GM04504 (cell line): ENCODE data around the gene PKD1L1.
"Not testable (repeated sequence)": the region's sequence is repeated elsewhere in the genome, so short reads cannot be mapped to it uniquely, and the experiment has no call there.

Experiments
- DNase-seq: peaks from one replicate; pipeline ENCODE4 v3.0.0-alpha.2; 2012; ENCODE audit warnings: low read depth

The PKD1L1 gene

DNA sequence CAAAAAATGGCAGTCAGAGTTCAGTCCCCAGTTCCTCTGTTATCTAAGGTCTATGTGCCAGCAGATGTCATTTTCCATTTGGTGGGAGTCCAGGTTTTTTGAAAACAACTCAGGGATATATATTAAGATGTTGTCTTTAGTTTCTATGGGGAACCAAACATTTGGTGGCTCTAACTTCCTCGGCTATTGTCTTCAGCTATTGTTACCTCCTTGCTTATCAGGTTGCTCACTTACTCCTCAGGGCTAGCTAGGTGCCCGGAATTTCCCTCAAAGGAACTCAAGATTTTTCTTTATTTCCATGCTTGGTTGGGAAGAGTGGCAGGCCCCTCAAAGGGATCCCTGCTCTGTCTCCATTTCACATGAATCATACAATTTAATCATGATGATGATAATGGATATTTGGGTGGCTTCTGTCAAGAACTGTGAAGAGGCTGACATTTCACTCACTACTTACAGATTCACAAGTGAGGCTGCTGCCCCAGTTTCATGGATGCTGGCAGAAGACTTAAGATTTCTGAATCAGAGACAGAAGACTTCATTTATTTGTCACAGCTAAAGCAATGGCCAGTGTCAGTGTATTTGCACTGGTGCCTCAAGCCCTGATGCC is 182.8 kb downstream of the PKD1L1 start:
- DNase-seq: no peak

DNA sequence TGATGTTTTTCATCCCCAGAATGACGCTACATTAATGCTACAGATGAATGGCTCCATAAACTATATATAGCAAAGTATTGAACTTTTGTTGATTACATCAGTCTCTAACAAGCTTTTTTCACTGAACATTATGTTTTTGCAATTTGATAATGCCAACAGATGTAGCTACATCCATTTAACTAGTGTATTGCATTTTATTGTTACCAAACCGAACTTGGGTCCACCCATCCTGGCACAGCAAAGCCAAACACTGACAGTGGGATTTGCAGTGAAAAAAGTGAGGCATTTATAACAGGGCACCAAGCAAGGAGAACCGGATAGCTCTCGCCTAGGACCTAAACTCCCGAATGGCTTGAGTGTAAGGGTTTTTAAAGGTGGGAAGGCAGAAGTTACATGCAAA is 183.5 kb downstream of the PKD1L1 start:
- DNase-seq: no peak

DNA sequence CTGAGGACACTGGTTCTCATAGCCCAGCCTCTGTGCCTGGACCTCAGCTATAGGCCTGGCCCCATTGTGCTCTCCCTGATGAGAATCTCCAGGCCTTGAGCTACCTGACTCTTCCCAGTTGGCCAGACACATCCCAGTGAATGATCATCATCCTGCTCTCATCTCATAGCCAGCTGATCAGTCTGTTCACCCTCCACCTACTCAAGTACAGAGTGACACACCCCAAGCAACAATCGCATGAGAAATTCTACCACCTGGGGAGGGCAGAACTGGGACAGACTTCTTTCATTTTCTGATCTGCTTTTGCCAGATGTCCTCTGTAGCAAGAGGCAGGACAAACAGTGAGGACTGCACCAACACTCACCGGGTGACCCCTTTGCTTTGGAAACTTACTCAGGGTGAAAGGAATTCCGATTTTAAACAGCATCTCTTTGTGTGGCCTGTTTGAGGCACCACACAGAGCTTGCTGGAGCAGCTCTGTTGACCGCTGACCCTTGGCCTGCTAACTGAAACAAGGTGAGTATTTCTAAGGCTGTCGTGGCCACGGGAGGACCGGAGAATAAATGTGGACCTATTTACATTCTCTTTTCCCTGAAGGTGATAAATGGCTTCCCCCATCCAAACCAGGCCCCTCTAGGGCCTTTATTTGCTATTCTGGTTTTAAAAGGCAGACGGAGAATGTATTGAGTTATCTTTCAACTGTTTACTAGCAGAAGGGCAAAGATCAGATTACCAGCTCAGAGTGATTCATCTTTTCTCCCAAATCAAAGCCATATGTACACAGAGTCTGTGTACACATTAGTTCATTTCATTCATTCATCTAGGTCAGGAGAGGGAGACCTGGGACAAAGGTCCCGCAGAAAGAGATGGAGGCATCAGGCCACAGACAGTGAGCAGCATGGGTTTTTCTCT is 184.9 kb downstream of the PKD1L1 start:
- peak; percentile 82 for DNase-seq

DNA sequence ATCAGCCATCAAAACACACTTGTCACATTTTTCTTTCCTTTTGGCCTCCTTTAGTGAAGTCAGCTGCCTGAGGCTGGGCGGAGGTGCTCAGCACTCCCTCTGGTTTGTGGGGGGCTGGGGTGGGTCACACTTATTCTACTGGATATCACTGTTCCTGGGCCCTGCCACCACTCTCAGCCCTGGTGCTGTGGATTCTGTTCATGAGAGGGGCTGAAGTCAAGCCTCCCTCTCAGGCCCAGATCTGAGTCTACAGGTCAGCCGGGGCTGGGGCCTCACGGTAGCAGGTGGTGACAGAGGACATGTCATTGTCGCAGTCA is 185.6 kb downstream of the PKD1L1 start:
- no peak for DNase-seq

DNA sequence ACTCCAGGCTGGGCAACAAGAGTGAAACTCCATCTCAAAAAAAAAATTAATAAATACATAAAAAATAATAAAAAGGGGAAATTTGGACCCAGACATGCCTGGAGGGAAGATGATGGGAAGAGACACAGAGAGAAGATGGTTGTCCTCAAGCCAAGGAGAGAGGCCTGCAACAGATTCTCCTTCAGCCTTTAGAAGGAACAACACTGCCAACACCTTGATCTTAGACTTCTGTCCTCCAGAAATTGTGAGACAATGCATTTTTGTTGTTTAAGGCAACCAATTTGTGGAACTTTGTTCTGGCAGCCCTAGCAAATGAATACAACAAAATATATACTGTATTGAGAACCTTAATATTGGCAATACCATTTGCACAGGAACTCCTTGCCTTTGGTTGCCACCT is 186.1 kb downstream of the PKD1L1 start:
- DNase-seq: no peak

DNA sequence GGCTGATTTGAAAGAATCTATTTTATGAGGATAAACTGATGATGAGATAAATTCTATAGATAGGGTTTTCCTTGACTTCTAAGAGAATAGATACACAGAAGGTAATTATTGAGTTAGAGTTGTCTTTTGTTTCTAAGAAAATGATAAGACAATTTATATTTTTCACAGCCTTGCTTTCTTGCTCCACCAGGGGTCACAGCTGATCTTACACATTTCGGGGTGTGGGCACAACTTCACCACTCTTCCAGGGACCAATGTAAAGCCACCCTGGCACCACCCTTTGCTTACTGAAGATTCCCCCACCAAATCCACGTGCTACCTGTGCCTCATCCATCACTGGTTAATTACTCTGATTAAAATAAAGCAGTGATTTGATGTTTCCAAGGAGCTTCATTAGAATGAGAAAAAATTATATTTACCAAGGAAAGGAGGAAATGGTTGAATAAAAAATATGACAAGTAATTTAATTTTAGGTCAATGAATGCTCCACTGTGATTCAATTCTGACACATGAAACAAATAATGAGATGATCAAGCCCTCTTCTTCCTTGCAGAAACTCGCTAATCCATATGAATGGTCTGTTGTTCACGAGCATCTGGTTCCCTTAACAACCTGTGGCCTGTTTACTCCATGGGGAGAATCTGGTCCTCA is 189.1 kb downstream of the PKD1L1 start:
- no peak for DNase-seq

DNA sequence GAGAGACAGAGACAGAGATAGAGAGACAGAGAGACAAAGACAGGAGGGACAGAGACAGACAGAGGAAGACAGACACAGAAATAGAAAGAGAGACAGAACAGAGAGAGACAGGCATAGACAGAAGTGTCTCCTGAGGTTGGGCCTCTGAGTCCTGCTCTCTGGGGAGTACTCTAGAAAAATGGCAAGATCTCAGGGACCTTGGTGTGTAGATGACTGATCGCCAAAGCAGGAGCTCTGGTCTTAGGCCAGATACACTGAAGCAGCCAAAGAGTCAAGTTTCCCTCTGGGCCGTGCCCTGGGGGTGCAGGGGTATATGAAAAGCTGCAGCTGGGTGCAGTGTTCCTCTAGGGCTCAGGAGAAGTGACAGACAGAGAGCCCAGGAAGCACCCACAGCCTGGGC is 189.7 kb downstream of the PKD1L1 start:
- DNase-seq: no peak

DNA sequence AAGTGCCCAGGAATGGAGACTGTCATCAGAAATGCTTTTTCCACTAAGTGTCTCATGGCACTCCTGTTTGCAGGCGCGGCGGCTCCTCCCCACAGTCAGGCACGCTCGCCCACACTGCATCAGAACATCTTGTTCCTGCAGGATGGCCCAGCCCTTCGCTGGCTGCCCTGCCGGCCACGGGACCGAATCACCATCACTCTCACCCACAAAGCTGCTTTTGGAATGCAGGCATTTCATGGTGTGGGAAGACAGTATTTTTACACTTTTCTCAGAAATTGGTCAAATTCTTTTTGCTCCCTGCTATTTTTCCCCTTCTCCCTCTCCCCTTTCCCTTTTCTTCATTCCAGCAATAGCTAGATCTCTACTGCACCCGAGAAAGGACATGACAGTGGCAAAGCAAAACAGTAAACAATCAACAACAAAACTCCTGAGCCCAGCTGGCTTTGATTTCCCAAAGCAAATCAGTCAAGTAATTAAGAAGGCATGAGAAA is 190.3 kb downstream of the PKD1L1 start:
- peak; percentile 60 for DNase-seq

DNA sequence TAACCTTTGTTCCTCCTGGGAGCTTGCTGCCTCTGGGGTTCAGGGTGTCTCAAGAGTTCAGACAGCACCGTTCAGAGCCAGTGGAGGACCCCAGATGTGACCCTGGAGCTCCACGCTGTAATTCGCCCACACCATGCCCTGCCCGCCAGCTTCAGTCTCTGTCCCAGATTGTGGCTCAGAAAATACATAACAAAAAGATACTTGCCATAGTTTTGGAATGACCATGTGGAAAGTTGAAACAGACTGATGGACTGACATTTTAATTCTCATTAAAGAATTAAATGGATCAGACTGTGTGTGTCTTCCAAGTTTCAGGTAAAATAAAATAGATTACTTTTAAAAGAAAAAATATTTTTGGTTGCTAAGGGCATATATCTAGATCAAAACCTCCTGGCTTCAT is 191.6 kb downstream of the PKD1L1 start:
- no peak for DNase-seq

DNA sequence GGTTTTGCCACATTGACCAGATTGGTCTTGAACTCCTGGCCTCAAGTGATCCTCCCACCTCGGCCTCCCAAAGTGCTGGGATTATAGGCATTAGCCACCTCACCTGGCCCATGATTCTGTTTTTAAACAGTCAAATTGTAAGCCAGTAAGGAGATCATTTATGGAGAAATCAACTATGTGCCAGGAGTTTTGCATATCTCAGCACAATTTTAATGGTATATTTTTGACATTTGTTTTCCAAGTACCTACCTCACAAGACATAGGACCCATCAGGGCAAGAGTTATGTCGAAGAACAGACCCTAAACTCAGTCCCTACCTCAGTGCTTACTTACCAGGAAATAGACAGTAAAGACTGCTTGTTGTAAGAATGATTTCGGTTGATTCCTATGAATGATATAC is 193.0 kb downstream of the PKD1L1 start:
- no peak for DNase-seq

DNA sequence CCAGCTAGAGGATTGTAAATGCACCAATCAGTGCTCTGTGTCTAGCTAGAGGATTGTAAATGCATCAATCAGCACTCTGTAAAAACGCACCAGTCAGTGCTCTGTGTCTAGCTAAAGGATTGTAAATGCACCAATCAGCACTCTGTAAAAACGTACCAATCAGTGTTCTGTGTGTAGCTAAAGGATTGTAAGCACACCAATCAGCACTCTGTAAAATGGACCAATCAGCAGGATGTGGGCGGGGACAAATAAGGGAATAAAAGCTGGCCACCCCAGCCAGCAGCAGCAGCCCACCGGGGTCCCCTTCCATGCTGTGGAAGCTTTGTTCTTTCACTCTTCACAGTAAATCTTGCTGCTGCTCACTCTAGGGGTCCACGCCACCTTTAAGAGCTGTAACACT is 196.5 kb downstream of the PKD1L1 start:
- DNase-seq: not testable (repeated sequence)

DNA sequence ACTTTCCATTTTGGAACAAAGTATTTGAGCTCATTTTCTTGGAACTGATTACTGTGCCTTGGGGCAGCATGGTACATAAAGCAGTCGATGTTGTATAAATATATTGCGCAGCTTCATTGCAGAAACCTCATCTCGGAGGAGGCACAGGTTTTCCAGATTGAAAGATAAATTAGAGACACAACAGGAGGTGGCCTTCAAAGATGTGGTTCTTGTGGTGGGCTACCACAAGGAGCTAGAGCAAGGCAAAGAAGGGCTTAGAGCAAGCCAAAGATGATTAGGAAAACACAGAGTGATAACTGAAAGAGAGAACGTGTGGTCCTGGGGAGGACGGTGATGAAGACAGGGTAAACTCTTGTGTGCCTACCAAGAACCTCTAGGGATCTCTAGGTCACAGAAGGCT is 197.2 kb downstream of the PKD1L1 start:
- DNase-seq: no peak

DNA sequence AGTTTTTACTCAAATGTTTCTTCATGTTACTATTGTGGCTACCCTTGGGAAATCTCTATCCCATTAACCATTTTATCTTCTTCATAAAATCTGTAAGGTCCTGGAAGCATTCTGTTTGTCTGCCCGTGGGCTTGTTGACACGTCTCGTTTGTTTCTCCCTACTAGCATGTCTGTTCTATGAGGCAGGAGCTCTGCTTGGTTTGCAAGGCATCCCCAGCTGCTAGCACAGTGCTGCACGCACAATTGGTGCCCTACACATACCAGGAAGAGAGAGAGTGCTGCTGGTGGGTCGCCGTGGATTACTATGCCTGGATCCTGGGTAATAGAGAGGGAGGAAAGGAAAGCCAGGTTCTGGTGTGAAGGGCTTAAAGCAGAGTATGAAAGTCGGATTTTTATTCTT is 200.2 kb downstream of the PKD1L1 start:
- DNase-seq: no peak

DNA sequence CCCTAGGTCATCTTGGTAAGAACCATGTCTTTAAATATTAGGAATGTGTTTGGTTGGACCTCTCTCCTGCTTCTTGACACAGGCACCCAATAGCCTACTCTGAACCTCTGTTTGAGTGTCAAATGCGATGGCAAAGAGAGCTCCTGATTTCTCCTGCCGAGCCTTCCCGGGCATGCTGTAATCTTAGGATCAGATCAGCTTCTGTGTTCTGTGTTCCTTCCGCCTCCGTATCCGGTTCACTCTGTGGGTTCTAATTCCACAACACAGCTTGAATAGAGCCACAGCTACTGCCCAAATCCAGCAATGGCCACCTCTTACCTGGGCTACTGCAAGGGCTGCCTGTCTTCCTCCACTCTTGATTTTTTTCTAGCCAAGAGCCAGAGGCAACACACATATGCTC is 201.1 kb downstream of the PKD1L1 start:
- DNase-seq: no peak

DNA sequence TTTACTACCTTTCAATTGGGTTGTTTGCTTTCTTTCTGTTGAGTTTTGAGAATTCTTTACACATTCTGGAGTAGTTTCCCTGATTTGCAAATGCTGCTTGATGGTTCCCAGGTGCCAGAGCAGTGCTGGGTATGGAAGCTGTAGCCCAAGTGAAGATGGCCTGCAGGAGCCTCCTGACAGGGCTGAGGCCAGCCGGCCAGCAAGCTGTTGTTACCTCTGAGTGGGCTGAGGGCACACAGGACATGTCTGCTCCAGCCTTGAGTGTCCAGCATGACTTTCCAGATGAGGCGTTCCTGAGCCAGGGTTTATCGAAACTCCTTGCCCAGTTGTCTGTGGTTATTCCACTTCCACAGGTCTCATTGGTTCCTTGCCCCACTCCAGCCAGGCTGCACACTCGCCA is 201.8 kb downstream of the PKD1L1 start:
- no peak for DNase-seq

DNA sequence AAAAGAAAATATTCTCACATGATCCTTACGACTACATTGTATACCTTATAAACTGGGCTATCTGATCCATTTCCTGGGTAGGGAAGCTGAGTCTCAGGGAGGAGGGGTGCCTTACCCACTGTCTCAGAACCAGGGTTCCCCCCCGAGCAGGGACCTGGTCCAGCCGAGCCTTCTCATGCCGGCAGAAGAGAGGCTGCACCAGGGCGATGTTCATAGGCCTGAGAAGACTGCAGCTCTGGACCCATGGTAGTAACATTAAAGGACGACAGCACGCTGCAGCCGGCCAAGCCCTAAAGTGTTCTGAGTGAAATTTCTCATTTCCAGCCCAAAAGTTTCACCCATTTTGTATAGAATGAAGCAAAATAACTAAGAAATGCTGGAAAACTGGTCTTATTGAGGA is 203.4 kb downstream of the PKD1L1 start:
- no peak for DNase-seq

DNA sequence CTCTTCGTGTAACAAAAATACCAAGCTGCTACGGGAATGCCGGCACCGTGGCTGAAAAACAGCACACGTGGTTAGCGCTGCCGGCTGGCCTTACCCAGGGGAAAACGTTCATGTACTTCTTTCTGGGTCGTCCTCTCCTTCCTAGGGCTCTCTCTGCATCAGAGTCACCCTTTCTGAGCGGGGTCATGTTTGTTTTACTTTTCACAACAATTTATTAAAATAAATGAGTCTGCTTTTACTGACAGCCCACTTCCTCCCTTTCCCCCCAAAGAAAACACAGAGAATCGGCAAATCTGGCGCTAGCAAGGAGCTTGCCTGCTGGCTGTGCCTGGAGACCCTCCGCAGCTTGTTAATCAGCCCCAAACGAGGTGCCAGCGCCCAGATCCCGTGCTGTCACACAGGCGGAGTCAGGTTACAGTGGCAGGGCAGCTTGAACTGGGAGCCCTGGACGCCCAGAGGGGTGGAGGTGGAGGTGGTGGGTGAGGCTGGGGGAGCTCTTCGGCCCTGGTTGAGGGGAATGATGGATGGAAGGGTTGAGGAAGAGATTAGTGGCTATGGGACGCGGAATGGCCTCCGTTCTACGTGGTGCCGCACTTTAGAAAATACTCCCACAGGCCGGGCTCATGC is 204.2 kb downstream of the PKD1L1 start:
- DNase-seq: no peak

DNA sequence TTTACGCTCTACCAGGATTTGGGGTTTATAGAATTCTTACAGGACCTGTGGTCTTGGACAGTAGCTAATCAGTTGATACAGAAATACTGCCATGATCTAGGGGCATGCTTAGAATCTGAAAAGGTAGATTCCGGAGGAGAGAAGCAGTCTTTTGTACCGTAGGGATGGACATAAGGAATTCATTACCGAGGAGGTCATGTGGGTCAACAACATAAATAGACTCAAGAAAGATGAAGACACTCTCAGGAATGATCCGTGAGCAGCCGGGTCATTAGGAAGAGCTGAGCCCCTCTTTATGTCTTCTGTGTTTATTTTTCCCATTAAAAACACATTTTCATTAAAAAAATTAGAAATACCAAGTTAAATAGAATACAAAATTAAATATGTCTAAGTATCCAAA is 206.3 kb downstream of the PKD1L1 start:
- no peak for DNase-seq

DNA sequence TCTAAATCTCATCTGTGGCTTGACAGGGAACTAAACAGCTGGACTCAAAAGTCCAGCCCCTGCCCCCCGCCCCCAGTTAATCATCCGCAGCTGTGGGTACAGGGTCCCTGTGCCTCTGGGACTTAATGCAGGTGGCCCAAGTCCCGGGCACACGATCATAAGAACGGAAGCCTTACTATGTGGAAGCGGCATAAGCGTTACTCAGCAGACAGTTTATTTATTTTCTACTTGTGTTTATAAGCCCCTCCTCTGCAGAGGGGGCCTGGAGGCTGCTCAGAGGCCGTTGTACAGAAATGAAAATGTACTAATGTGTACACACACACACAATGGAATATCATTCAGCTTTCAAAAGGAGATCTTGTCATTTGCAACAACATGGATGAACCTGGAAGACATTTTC is 208.4 kb downstream of the PKD1L1 start:
- no peak for DNase-seq

DNA sequence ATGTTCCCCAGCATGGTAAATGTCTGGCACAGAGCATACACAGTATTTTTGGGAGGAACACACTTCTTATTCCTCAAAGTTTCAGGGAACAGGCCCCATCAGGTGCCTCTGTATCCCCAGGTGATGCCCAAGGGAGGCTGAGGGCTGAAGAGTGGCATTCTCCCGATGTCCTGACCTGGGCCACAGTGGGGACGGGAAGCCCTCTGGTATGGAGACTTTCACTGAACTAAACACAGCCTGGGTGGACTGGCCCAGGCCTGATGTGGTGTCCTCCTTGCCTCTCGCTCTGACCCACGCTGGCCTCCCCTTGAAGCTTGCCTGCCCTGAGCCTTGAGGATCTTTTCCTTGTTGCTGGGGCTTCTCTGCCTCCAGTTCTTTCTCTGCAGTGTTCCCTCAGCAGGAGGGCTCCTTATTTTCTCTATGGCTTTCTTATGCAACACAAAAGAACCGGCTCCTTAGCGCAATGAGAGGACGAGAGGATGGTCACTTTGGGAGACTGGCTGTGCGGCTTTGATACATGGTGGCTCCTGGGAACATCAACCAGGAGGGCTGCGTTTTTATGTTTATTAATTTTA is 208.9 kb downstream of the PKD1L1 start:
- DNase-seq: no peak

DNA sequence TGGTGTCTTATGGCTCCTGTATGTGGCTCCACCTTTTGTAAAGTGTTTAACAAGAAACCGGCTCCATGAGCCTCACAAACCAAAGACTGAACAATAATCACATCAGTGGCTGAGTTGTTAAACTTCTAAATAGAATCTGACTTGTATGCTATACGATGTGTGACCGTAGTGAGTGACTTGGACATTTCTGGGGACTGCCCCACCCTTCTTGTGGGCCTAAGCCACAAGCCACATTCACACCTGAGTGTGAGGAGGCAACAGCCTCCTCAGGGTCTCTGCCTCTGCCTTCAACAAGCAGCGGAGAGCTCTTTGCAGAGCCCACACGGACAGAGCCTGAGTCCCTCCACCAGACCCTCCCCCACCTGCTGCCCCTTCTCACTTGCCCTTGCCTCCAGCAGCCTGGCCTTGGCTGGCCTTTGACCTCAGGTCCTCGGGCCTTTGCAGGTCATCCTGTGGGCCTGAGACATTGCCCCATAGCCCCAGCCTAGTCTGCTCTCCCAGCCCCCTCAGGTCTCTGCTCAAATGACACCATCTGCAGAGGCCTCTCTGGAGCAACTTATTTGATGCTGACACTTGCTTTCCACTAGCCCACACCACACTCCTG is 209.6 kb downstream of the PKD1L1 start:
- DNase-seq: no peak

DNA sequence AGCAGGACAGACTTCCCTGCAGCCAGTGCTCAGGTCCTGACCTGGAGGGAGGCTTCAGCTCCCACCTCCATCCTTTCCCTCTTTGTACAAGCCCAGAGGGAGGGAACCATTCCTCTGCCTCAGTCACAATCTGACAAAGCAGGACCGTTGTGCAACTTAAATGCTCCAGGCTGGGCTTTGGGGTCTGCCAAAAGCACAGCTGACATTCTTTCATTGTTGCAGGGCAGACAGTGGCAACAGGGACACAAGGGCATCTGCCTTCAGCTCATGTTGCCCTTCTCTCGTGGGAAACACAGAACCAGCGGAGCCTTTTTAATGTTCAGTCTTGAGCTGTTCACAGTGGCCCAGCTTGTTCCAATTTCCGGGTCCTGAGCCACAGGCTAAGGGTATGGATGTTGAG is 210.7 kb downstream of the PKD1L1 start:
- no peak for DNase-seq
